SK-N-SH (cell line): Measurements from ENCODE around the gene FRY. TPM values are rescaled to one million over a fixed set of nuclear protein-coding genes. Genes with fewer than 3 reads are reported as not detected.

Experiments used
- CTCF ChIA-PET: fragments of 300-600, 350-600 bp; formaldehyde crosslinking; extraction: SDS; loops from one replicate; lab custom pipeline; 2021; lab: Yijun Ruan, JAX
- POLR2A ChIA-PET: fragments of 350-600 bp; sonication (Branson Sonifier 250); formaldehyde crosslinking; extraction: SDS; loops from one replicate; lab custom pipeline; 2020; ENCODE audit warnings: antibody characterized with exemption, inconsistent platforms; lab: Yijun Ruan, JAX
- DNase-seq: peaks from one replicate; pipeline ENCODE4 v3.0.0; 2012
- H2AFZ ChIP-seq: fragments of 200-600 bp; sonication (generic); 2 replicates; pipeline ENCODE4 v1.8.1; 2016; ENCODE audit warnings: antibody characterized with exemption, mild to moderate bottlenecking, low read depth
- H3F3A ChIP-seq: fragments of 200-600 bp; sonication (generic); replicated peaks from 2 replicates; pipeline ENCODE3; 2016; ENCODE audit warnings: antibody characterized with exemption, mild to moderate bottlenecking; ENCODE audit not compliant: insufficient read depth
- H3K27ac ChIP-seq, 2 experiments: fragments of 200-500 bp in 1 of 2; fragments of 200-600 bp in 1 of 2; sonication (Bioruptor generic) in 1 of 2; sonication (generic), shearing (Covaris generic) in 1 of 2; 2 replicates each; pipeline versions ENCODE4 v1.5.1 to v1.6.1; 2014 to 2016; ENCODE audit warnings: low read depth in 2 of 2, inconsistent platforms in 1 of 2, low read length in 1 of 2, mild to moderate bottlenecking in 1 of 2, mixed read lengths in 1 of 2
- H3K27me3 ChIP-seq: fragments of 200-600 bp; sonication (generic), shearing (Covaris generic); 2 replicates; pipeline ENCODE4 v1.6.1; 2016; ENCODE audit warnings: mixed run types; ENCODE audit not compliant: insufficient read depth
- H3K36me3 ChIP-seq, 2 experiments: fragments of 200-500 bp in 1 of 2; fragments of 200-600 bp in 1 of 2; sonication (Bioruptor generic) in 1 of 2; sonication (generic) in 1 of 2; replicated peaks in 1 of 2; 2 replicates each; pipeline versions ENCODE3 to v1.5.1; 2014 to 2016; ENCODE audit warnings: low read length in 1 of 2, mild to moderate bottlenecking in 1 of 2; ENCODE audit not compliant: insufficient read depth in 2 of 2, control insufficient read depth in 1 of 2
- H3K4me1 ChIP-seq, 2 experiments: fragments of 200-500 bp in 1 of 2; fragments of 200-600 bp in 1 of 2; sonication (Bioruptor generic) in 1 of 2; sonication (generic), shearing (Covaris generic) in 1 of 2; 2 replicates each; pipeline versions ENCODE4 v1.5.1 to v1.6.1; 2014 to 2016; ENCODE audit warnings: low read depth in 1 of 2, low read length in 1 of 2, mixed run types in 1 of 2; ENCODE audit not compliant: insufficient read depth in 2 of 2, control insufficient read depth in 1 of 2
- H3K4me2 ChIP-seq: fragments of 200-600 bp; sonication (generic), shearing (Covaris generic); 2 replicates; pipeline ENCODE4 v1.6.1; 2017; ENCODE audit warnings: mixed run types
- H3K4me3 ChIP-seq, 2 experiments: fragments of 200-500 bp in 1 of 2; fragments of 200-600 bp in 1 of 2; sonication (Bioruptor generic) in 1 of 2; sonication (generic), shearing (Covaris generic) in 1 of 2; 2 replicates each; pipeline versions ENCODE4 v1.5.1 to v1.8.1; 2014 to 2016; ENCODE audit warnings: low read depth in 2 of 2, inconsistent platforms in 1 of 2, low read length in 1 of 2, mild to moderate bottlenecking in 1 of 2, mixed read lengths in 1 of 2, moderate library complexity in 1 of 2
- H3K79me2 ChIP-seq: fragments of 200-600 bp; sonication (generic); 2 replicates; pipeline ENCODE4 v1.8.1; 2017; ENCODE audit warnings: mild to moderate bottlenecking; ENCODE audit not compliant: insufficient read depth
- H3K9ac ChIP-seq: fragments of 200-600 bp; sonication (generic); 2 replicates; pipeline ENCODE4 v1.6.1; 2017; ENCODE audit warnings: mixed run types
- H3K9me2 ChIP-seq: fragments of 200-600 bp; sonication (generic); 2 replicates; pipeline ENCODE4 v1.6.1; 2017; ENCODE audit warnings: mixed run types
- H3K9me3 ChIP-seq: fragments of 200-600 bp; sonication (generic); 2 replicates; pipeline ENCODE4 v1.6.1; 2017; ENCODE audit warnings: mixed run types, mild to moderate bottlenecking, moderate library complexity
- H4K20me1 ChIP-seq: fragments of 200-600 bp; sonication (generic); 2 replicates; pipeline ENCODE4 v1.6.1; 2017; ENCODE audit warnings: mild to moderate bottlenecking, mixed run types; ENCODE audit not compliant: insufficient read depth
- CHD2 ChIP-seq: fragments of 150-350 bp; IDR thresholded peaks from 2 replicates; pipeline ENCODE4 v1.6.1; 2018; ENCODE audit warnings: low read length; ENCODE audit not compliant: partially characterized antibody
- EP300 ChIP-seq, 2 experiments: IDR thresholded peaks; 2 replicates each; pipeline versions ENCODE4 v1.4.0 to v1.6.1; 2012; ENCODE audit warnings: borderline replicate concordance in 1 of 2, low read depth in 1 of 2, low read length in 1 of 2
- FOXJ3 ChIP-seq: sonication (generic); formaldehyde crosslinking; IDR thresholded peaks from 2 replicates; pipeline ENCODE4 v1.5.1; 2020; ENCODE audit warnings: mild to moderate bottlenecking, missing genetic modification reagents
- IRF3 ChIP-seq: fragments of 150-350 bp; IDR thresholded peaks from 2 replicates; pipeline ENCODE4 v1.6.1; 2016; ENCODE audit warnings: mild to moderate bottlenecking, low read depth, low read length
- JUND ChIP-seq: IDR thresholded peaks from 2 replicates; pipeline ENCODE4 v1.4.0; 2012
- MEF2A ChIP-seq: IDR thresholded peaks from 2 replicates; pipeline ENCODE4 v1.4.0; 2012; ENCODE audit warnings: low read depth, borderline replicate concordance
- MXI1 ChIP-seq: IDR thresholded peaks from 2 replicates; pipeline ENCODE4 v1.6.1; 2012; ENCODE audit warnings: mild to moderate bottlenecking, low read depth, low read length, improper control_type of control experiment
- NFIC ChIP-seq: IDR thresholded peaks from 2 replicates; pipeline ENCODE4 v1.4.0; 2012; ENCODE audit warnings: borderline replicate concordance
- NRF1 ChIP-seq: IDR thresholded peaks from 2 replicates; pipeline ENCODE4 v1.6.1; 2012; ENCODE audit warnings: low read depth, mild to moderate bottlenecking, low read length
- POLR2AphosphoS5 ChIP-seq: IDR thresholded peaks from 2 replicates; pipeline ENCODE4 v1.6.1; 2012; ENCODE audit warnings: low read depth, low read length
- RAD21 ChIP-seq: IDR thresholded peaks from 2 replicates; pipeline ENCODE4 v1.6.1; 2012; ENCODE audit warnings: mild to moderate bottlenecking, low read length
- RCOR1 ChIP-seq: fragments of 150-350 bp; IDR thresholded peaks from 2 replicates; pipeline ENCODE4 v1.6.1; 2017; ENCODE audit warnings: antibody characterized with exemption, low read length
- RXRA ChIP-seq: IDR thresholded peaks from 2 replicates; pipeline ENCODE4 v1.4.0; 2012; ENCODE audit warnings: low read depth, mild to moderate bottlenecking, borderline replicate concordance
- TCF12 ChIP-seq: IDR thresholded peaks from 2 replicates; pipeline ENCODE4 v1.4.0; 2012
- TEAD4 ChIP-seq: IDR thresholded peaks from 2 replicates; pipeline ENCODE4 v1.4.0; 2012; ENCODE audit warnings: mild to moderate bottlenecking, borderline replicate concordance; ENCODE audit not compliant: insufficient read depth
- USF1 ChIP-seq: IDR thresholded peaks from 2 replicates; pipeline ENCODE4 v1.4.0; 2012; ENCODE audit warnings: low read depth, borderline replicate concordance
- USF2 ChIP-seq: fragments of 150-350 bp; IDR thresholded peaks from 2 replicates; pipeline ENCODE4 v1.6.1; 2017; ENCODE audit warnings: antibody characterized with exemption, low read length, low read depth, borderline replicate concordance
- WGBS: methylation state at CpG from one replicate; pipeline ENCODE4 v1.1.6; 2017; ENCODE audit warnings: low lambda C conversion rate; 5-methylcytosine and 5-hydroxymethylcytosine counted together
- polyA plus RNA-seq, 3 experiments: library from polyadenylated mRNA; depleted of rRNA; stranded (reverse); fragments of >200 nt; gene quantifications; 2 replicates each; pipeline ENCODE4 v1.2.3, GENCODE V29; 2012
- TF ChIP-seq, protein P1 (sequence below): IDR thresholded peaks from 2 replicates; pipeline ENCODE4; 2012
- TF ChIP-seq, protein P2 (sequence below): IDR thresholded peaks from 2 replicates; pipeline ENCODE4 v1.6.1; 2012; ENCODE audit warnings: mild to moderate bottlenecking, low read depth, low read length, moderate library complexity

The FRY gene
- polyA plus RNA-seq, 1 of the 3 experiments (the other 2 are of a cell fraction), result 1.4 TPM

DNA sequence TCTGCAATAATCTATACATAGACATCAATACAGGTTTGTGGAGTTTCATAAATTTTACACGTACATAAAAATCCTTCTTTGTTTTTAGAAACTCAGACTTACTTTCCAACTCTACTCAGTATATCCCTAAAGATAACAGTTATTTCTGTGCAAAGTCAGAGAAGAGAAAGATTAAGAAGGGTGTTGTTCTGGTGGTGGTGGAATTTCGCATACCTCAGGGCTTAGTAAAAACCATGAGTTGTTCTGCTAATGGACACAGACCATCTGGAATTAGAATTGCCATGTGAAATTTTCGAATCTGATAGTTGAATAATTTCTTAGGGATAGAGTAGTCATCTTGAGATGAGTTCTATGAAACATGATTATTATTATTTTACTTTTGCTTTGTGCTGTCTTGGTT lies 180.8 kb downstream of the FRY start (continued):
- peak; percentile 63; the same call in 1 of the 2 replicates for TF ChIP-seq TCF12
- TF ChIP-seq RAD21, result no peak

- ChIA-PET CTCF (interaction anchor here (0.6 to 1.1 kb wide), 2 partner anchors 9 to 131 kb away, joined by 3 read pairs; no protein-coding TSS in a partner anchor), POLR2A (no interaction called here)
- TF ChIP-seq MXI1, result no peak
- no peak for TF ChIP-seq RCOR1
- TF ChIP-seq TEAD4, result no peak
- TF ChIP-seq EP300 (IDR thresholded peaks at IDR 0.05; ENCODE audit: borderline replicate concordance in 1 of 2, low read depth in 1 of 2, low read length in 1 of 2), result no peak
- TF ChIP-seq POLR2AphosphoS5, result no peak
- no peak for TF ChIP-seq MEF2A
- no peak for TF ChIP-seq JUND
- TF ChIP-seq, protein P1, sequence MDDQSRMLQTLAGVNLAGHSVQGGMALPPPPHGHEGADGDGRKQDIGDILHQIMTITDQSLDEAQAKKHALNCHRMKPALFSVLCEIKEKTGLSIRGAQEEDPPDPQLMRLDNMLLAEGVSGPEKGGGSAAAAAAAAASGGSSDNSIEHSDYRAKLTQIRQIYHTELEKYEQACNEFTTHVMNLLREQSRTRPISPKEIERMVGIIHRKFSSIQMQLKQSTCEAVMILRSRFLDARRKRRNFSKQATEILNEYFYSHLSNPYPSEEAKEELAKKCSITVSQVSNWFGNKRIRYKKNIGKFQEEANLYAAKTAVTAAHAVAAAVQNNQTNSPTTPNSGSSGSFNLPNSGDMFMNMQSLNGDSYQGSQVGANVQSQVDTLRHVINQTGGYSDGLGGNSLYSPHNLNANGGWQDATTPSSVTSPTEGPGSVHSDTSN, result no peak
- no peak for TF ChIP-seq USF2
- no peak for TF ChIP-seq TCF12
- no peak for TF ChIP-seq NRF1
- TF ChIP-seq RXRA, result no peak
- no peaks in the 10 kb centered on the region for H3K9me3 ChIP-seq
- peaks cover 0 to 5% of the 10 kb centered on the region in 2 experiments for H3K36me3 ChIP-seq
- H3K79me2 ChIP-seq, result no peaks in the 10 kb centered on the region
- DNase-seq, result no peak
- no peaks in the 10 kb centered on the region for H4K20me1 ChIP-seq
- peak overlapping the region; percentile 32; the same call in 1 of the 2 replicates for H2AFZ ChIP-seq
- no peaks in the 10 kb centered on the region for H3K27me3 ChIP-seq
- H3K9ac ChIP-seq, result no peak overlapping the region
- H3K4me1 ChIP-seq, result peaks cover 0 to 5% of the 10 kb centered on the region in 2 experiments; a peak in 2 of 4 replicates
- peaks cover 14% of the 10 kb centered on the region for H3F3A ChIP-seq
- no peaks in the 10 kb centered on the region for H3K9me2 ChIP-seq
- no peak overlapping the region for H3K4me3 ChIP-seq
- H3K4me2 ChIP-seq, result no peak overlapping the region
- peak overlapping the region; percentile 73 to 86; a peak in 2 of 4 replicates for H3K27ac ChIP-seq
Observed at GRCh38 chr13:32213626-32214025, 182.1 kb downstream of the FRY start.

GRCh38 chr13:32214071-32214470 lies 182.5 kb downstream of the FRY start:
- no peak overlapping the region for H3K4me3 ChIP-seq
- no peaks in the 10 kb centered on the region for H3K79me2 ChIP-seq
- ChIA-PET CTCF (interaction anchor here (0.6 to 1.1 kb wide), 2 partner anchors 9 to 132 kb away, joined by 3 read pairs; no protein-coding TSS in a partner anchor), POLR2A (no interaction called here)
- no peak overlapping the region for H3K4me2 ChIP-seq
- H4K20me1 ChIP-seq, result no peaks in the 10 kb centered on the region
- H3K9me2 ChIP-seq, result no peaks in the 10 kb centered on the region
- no peak overlapping the region for H2AFZ ChIP-seq
- H3K4me1 ChIP-seq, result peaks cover 0 to 5% of the 10 kb centered on the region in 2 experiments; a peak in 2 of 4 replicates
- no peaks in the 10 kb centered on the region for H3K9me3 ChIP-seq
- DNase-seq, result no peak
- TF ChIP-seq TCF12, result no peak
- TF ChIP-seq USF1, result no peak
- TF ChIP-seq NFIC, result no peak
- TF ChIP-seq IRF3, result no peak
- TF ChIP-seq MXI1, result no peak
- TF ChIP-seq, protein P2, sequence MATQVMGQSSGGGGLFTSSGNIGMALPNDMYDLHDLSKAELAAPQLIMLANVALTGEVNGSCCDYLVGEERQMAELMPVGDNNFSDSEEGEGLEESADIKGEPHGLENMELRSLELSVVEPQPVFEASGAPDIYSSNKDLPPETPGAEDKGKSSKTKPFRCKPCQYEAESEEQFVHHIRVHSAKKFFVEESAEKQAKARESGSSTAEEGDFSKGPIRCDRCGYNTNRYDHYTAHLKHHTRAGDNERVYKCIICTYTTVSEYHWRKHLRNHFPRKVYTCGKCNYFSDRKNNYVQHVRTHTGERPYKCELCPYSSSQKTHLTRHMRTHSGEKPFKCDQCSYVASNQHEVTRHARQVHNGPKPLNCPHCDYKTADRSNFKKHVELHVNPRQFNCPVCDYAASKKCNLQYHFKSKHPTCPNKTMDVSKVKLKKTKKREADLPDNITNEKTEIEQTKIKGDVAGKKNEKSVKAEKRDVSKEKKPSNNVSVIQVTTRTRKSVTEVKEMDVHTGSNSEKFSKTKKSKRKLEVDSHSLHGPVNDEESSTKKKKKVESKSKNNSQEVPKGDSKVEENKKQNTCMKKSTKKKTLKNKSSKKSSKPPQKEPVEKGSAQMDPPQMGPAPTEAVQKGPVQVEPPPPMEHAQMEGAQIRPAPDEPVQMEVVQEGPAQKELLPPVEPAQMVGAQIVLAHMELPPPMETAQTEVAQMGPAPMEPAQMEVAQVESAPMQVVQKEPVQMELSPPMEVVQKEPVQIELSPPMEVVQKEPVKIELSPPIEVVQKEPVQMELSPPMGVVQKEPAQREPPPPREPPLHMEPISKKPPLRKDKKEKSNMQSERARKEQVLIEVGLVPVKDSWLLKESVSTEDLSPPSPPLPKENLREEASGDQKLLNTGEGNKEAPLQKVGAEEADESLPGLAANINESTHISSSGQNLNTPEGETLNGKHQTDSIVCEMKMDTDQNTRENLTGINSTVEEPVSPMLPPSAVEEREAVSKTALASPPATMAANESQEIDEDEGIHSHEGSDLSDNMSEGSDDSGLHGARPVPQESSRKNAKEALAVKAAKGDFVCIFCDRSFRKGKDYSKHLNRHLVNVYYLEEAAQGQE, result no peak
- TF ChIP-seq FOXJ3, result no peak
- no peak for TF ChIP-seq CHD2
- H3K27ac ChIP-seq, result no peak overlapping the region
- H3F3A ChIP-seq, result peaks cover 14% of the 10 kb centered on the region
- 95% methylated on average over 4 of the region's 4 CpGs for WGBS
- no peaks in the 10 kb centered on the region for H3K27me3 ChIP-seq
- peaks cover 0 to 5% of the 10 kb centered on the region in 2 experiments for H3K36me3 ChIP-seq
- H3K9ac ChIP-seq, result no peak overlapping the region
